Fibroblast of skin of abdomen (primary cell): ENCODE data around the gene PCNX1.
"Not testable (repeated sequence)": the region's sequence is repeated elsewhere in the genome, so short reads cannot be mapped to it uniquely, and the experiment has no call there.

Experiments
- DNase-seq: peaks from one replicate; pipeline ENCODE4 v3.0.0-alpha.2; 2013

Gene PCNX1

GRCh38 chr14:71130491-71131179, 223.4 kb downstream of the PCNX1 start:
- DNase-seq = peak; percentile 64

GRCh38 chr14:71133296-71133695, 226.0 kb downstream of the PCNX1 start:
- DNase-seq = no peak

DNA sequence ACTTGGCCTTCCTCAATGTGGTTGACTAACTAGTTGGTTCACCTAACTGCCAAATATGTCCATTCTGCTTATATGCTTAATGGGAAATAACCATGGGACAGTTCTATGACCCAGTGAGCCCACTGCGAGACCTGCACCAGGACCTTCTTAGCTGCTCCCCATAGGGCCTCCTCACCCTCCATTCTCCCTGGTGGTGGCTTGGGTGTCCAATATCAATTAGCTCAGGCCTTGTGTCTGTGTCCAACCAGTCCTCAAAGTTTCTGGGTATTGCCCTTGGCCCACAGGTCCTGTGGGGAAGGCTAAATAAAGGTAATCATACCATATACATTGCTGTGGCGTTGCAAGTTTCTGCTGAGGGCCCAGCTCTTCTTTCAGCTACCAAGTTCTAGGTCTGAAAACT, 228.2 kb downstream of the PCNX1 start:
- no peak for DNase-seq

- DNase-seq = no peak
Measured at GRCh38 chr14:71135911-71136310, 228.7 kb downstream of the PCNX1 start.

DNA sequence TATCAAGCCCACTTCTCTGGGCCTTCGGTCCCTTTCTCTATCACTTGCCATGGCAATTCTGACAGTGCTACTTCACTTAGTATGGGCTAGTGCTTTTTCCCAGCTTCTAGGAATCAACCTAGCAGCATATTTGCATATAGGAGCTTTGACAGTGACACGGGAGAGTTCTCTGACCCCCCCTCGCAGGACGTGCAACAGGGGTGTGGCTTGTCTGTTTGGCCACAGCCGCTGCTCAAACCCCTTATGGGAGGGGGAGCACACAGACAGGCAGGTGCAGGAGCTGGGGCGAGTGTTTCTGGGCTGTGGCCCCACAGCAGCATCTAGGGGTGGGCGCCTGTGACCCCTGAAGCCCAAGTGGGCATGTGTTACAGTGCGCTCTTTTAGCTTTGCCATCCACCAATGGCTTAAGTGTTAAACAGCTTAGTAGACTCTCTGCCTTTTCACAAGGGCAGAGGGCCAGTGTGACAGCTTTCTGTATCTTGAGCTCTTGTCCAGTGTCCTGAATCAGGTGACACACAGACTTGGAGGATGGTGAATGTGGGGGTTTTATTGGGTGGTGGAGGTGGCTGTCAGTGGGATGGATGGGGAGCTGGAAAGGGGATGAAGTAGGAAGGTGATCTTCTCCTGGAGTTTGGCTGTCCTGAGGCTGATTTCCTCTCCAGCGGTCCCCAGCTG, 229.3 kb downstream of the PCNX1 start:
- no peak for DNase-seq

DNA sequence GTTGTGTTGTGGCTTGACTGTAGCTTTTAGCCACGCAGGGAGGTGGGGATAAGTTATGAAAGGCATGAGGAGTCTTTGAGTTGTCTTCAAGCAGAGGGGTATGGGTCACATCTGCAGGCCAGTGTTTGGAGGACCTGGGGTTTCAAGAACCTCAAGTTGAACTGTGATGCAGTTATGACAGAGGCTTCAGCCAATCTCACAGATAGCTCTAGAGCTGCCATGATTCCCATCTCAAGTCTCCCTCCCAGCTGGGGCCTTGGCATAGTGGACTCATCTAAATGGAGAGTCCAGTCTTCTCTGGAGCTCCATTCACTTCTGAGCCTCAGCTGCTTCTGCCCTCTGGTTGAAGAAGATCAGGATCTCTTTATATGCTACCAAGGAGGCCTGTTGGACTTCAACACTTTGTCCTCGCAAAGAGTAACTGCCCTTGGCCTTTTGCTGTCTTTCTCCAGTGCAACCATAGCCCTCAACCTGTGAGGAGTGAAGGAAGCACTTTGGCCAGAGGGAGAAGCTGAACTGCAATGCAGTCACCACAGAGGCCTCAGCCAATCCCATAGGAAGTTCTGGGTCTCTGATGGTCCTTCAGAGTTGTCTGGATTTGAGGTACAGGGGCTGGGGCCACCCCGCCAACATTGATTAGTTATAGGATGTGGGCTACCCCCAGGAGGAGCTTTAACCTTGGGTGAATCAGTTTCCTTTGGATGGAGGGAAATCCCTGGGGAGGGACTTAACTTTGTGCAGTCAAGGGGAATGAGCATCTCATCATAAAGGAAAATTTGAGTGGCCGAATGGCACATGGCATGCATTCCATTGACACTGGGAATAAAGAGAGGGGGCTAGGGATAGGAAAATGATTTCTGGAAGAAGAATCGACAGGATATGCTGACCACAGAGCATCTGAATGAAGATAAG, 230.5 kb downstream of the PCNX1 start:
- peak; percentile 16 for DNase-seq

- DNase-seq = peak; percentile 55
Measured at GRCh38 chr14:71138448-71139293, 231.4 kb downstream of the PCNX1 start.

GRCh38 chr14:71139294-71139946, 232.2 kb downstream of the PCNX1 start:
- DNase-seq = no peak

DNA sequence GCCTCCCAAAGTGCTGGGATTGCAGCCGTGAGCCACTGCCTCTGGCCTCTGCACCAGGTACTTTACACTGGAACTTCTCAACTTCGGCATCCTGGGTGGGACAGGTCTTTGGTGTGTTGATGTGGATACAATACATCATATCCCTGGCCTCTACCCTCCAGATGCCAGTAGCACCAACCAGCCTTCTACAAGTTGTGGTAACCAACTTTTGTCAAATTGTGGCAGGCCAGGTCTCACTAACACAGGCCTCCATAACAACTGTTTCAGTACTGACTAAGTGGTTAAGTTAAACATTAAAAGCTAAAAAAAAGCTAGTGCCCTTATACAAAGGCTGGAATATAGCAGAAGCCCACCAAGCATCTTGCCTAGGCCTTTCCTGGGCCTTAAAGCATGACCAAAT, 232.9 kb downstream of the PCNX1 start:
- DNase-seq = no peak

GRCh38 chr14:71141701-71142374, 234.6 kb downstream of the PCNX1 start:
- peak; percentile 79 for DNase-seq

- peak; percentile 98 for DNase-seq
Measured at GRCh38 chr14:71142375-71143038, 235.2 kb downstream of the PCNX1 start.

DNA sequence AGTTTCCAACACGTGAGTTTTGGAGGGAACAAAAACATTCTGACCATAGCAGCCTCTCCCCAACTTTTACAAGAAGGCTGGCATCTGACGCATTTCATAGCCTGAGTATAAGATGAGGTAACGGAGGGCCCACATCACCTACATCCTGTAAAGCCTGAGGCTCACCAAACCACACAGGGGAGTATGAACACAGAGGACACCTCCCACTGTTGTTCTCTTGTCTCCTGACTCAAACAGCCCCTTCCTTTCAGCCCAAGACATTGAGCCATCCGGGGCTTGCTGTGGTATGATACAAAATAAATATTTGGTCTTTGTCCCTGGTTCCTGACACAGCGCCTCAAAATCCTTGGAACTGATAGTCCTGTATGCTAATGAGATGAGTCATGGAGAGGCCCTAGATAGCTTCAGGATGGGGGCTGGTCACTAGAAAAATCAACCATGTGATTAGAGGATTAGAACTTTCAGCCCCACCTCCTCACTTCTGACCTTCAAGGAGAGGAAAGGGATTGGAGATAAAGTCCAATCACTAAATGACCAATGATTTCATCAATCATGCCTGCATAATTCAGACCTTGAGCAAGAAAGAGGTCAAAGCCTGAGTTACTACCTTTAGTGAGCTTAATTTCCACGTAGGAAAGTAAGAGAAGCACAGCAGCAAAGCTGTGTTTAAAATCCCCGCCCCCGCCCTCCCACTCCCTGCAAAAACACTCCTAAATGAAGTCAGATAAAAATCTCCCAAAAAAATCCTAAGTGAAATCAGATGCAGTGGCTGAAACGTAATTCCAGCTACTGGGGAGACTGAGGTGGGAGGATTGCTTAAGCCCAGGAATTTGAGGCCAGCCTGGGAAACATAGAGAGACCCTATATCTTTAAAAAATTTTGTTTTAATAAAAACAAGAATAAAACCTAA, 236.4 kb downstream of the PCNX1 start:
- DNase-seq = peak; percentile 83

- not testable (repeated sequence) for DNase-seq
Measured at GRCh38 chr14:71147335-71147734, 240.1 kb downstream of the PCNX1 start.

- DNase-seq = no peak
Measured at GRCh38 chr14:71148627-71149026, 241.4 kb downstream of the PCNX1 start.

GRCh38 chr14:71150737-71151136, 243.5 kb downstream of the PCNX1 start:
- DNase-seq = no peak

DNA sequence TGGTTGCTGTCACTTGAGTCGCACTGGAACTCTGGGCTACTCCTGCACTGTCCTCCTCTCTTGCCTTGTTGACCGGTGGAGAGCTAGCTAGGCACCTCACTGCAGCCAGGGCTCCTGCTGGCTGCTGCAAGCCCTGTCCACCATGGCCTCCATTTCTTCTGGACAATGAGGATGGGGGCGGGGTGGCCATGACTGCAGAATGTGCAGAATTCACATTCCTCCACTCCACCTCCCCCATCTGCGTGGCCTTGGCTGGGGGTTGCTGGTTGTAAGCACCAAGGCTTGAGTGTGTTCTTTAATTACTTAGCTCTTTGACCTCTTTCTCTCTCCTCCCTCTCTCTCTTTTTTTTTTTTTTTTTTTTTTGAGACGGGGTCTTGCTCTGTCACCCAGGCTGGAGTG, 248.5 kb downstream of the PCNX1 start:
- peak; percentile 30 for DNase-seq

DNA sequence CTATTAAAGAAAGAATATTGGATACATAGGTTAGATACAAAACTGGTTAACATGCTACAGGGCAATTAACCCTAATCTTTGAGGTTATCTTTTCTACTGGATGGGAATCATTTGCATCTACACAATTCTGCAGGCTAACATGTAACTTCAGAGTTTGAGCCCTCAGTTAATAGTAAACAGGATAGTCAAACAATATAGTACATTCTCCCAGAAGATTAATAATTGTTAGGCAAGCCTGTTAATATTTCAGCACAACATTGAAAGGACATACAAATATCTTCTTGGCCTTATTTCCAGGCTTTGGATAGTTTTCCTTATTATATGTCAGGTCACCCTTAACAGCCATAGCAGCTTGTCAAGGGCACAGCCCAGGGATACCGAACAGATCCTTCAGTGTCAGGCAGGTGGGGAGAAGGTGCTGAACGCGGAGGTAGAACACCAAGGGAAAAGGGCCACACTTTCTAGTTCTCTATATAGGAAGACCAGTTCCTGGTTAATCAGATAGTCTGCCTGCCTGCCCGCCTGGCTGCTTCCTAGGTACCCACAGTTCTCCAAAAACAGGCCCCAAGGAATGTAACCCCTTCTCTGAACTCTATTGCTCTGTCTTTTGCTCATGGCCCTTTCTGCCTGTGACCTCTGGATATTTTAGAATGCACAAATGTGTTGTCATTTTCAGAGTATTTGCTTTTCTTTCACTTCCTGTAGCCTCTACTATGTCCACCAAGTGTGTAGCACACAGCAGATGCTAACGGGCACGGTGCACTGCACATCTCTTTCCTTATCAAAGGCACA, 256.0 kb downstream of the PCNX1 start:
- no peak for DNase-seq

DNA sequence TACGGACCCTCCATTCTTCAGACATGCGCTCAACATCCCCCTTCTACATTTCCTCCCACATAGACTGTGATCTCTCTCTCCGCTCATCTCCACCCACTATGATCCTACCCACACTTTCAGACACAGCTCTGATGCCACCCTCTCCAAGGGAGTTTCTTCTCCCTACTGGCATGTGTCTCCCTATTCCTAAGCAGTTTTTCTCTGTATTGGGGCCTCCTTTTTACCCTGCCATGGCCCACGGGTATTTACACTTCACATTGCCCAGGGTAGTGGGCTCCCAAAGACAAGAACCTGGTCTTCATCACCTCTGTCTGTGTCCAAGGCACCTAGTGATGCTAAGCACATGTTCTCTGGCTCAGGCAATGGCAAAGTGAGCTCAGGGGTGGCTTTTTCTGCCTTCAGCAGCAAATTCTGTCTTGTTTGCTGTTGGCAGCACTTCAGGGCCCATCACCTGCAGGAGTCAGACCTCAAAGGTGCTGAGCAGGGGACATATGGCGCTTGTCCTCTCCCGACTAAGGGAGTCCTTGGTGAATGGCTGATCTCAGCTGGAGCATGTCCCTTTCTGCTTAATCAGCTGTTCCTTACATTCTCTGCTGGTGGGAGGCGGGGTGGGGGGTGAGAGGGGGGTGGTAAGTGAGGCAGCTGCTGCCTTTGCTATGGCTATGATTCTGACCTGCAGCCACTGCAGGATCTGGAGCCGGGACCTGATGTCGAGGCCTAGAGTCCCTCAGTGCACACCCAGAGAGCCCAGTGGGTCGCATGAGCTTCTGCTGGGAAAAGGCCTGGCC, 256.8 kb downstream of the PCNX1 start:
- no peak for DNase-seq
